Measurements from ENCODE around the gene VPS18. TPM values are rescaled to one million over a fixed set of nuclear protein-coding genes. Genes with fewer than 3 reads are reported as not detected.
A peak's percentile ranks its signal among the peaks of the same experiment; 100 is the strongest.

Gene VPS18, protein sequence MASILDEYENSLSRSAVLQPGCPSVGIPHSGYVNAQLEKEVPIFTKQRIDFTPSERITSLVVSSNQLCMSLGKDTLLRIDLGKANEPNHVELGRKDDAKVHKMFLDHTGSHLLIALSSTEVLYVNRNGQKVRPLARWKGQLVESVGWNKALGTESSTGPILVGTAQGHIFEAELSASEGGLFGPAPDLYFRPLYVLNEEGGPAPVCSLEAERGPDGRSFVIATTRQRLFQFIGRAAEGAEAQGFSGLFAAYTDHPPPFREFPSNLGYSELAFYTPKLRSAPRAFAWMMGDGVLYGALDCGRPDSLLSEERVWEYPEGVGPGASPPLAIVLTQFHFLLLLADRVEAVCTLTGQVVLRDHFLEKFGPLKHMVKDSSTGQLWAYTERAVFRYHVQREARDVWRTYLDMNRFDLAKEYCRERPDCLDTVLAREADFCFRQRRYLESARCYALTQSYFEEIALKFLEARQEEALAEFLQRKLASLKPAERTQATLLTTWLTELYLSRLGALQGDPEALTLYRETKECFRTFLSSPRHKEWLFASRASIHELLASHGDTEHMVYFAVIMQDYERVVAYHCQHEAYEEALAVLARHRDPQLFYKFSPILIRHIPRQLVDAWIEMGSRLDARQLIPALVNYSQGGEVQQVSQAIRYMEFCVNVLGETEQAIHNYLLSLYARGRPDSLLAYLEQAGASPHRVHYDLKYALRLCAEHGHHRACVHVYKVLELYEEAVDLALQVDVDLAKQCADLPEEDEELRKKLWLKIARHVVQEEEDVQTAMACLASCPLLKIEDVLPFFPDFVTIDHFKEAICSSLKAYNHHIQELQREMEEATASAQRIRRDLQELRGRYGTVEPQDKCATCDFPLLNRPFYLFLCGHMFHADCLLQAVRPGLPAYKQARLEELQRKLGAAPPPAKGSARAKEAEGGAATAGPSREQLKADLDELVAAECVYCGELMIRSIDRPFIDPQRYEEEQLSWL
- 10 to 100 TPM; 19.0 to 31.5 TPM for total RNA-seq
- 10 to 100 TPM; 16.1 to 23.3 TPM for polyA plus RNA-seq
- long read RNA-seq, donor 1, partial matches to known transcripts = 5 of 5 reads
- long read RNA-seq, donor 1, other reads (novel, unspliced or antisense) = 0 of 5 reads
- long read RNA-seq, donor 2 = 0 reads
- long read RNA-seq, donor 3, partial matches to known transcripts = 0 of 1 reads
- long read RNA-seq, donor 3, other reads (novel, unspliced or antisense) = 0 of 1 reads
- long read RNA-seq, donor 4, partial matches to known transcripts = 0 of 1 reads
- long read RNA-seq, donor 4, other reads (novel, unspliced or antisense) = 0 of 1 reads
- long read RNA-seq, donor 5, partial matches to known transcripts = 0 of 1 reads
- long read RNA-seq, donor 5, other reads (novel, unspliced or antisense) = 0 of 1 reads

- 4% methylated on average over 55 of the region's 55 CpGs for WGBS, 2 donors
- Histone ChIP-seq H3K27ac (ENCODE audit: low read depth in 1 of 2, low read length in 1 of 2) (peak within 1 kb of the TSS; percentile 84 to 95), H3K9me3 (ENCODE audit: control insufficient read depth in 4 of 4, insufficient read depth in 3 of 4, low read length in 3 of 4) (no peaks in the 10 kb centered on the region), H3K27me3 (ENCODE audit: control insufficient read depth in 3 of 3, insufficient read depth in 3 of 3, low read length in 2 of 3) (no peaks in the 10 kb centered on the region), H3K4me1 (ENCODE audit: control insufficient read depth in 5 of 5, insufficient read depth in 5 of 5, low read length in 5 of 5) (peaks cover 0 to 17% (median 6%) of the 10 kb centered on the region in 5 donors), H3K4me3 (peak within 1 kb of the TSS; percentile 89), H3K9ac (ENCODE audit: insufficient read depth in 1 of 2, low read length in 2 of 2) (peak within 1 kb of the TSS; percentile 65 to 89), H3K36me3 (ENCODE audit: control insufficient read depth in 4 of 4, insufficient read depth in 4 of 4, low read length in 4 of 4) (peaks cover 0 to 13% (median 8%) of the 10 kb centered on the region in 4 donors)
- DNase-seq = peak; percentile 98 to 99 (median 99)
- ATAC-seq (ENCODE audit: insufficient read depth, low FRiP score) = peak; percentile 98
- TF ChIP-seq CTCF (IDR thresholded peaks at IDR 0.05; ENCODE audit: control extremely low read depth, extremely low read depth) = peak; percentile 97
Observed at GRCh38 chr15:40893733-40894680, at the start of gene VPS18. Gene VPS18 (plus strand): TSS chr15:40894450. CDS start chr15:40894769, 319 bp downstream.

DNA sequence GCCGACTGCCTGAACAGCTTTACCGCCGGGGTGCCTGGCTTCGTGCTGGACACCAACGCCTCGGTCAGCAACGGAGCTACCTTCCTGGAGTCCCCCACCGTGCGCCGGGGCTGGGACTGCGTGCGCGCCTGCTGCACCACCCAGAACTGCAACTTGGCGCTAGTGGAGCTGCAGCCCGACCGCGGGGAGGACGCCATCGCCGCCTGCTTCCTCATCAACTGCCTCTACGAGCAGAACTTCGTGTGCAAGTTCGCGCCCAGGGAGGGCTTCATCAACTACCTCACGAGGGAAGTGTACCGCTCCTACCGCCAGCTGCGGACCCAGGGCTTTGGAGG, 49.6 kb upstream of the VPS18 start:
- Histone ChIP-seq H3K4me1 (ENCODE audit: control insufficient read depth in 5 of 5, insufficient read depth in 5 of 5, low read length in 5 of 5) (peaks cover 0 to 28% (median 5%) of the 10 kb centered on the region in 5 donors), H3K4me3 (peak overlapping the region; percentile 43), H3K9me3 (ENCODE audit: control insufficient read depth in 4 of 4, insufficient read depth in 3 of 4, low read length in 3 of 4) (no peaks in the 10 kb centered on the region), H3K36me3 (ENCODE audit: control insufficient read depth in 4 of 4, insufficient read depth in 4 of 4, low read length in 4 of 4) (no peaks in the 10 kb centered on the region), H3K27me3 (ENCODE audit: control insufficient read depth in 3 of 3, insufficient read depth in 3 of 3, low read length in 2 of 3) (peaks cover 0 to 8% (median 5%) of the 10 kb centered on the region in 3 donors), H3K27ac (ENCODE audit: low read depth in 1 of 2, low read length in 1 of 2) (peak overlapping the region in 1 of 2 donors; percentile 89), H3K9ac (ENCODE audit: insufficient read depth in 1 of 2, low read length in 2 of 2) (no peak overlapping the region)
- WGBS, 2 donors = 1 to 2% methylated on average over 25 to 28 of the region's 28 CpGs
- DNase-seq = peak; percentile 31 to 52 (median 43)
- TF ChIP-seq CTCF (IDR thresholded peaks at IDR 0.05; ENCODE audit: control extremely low read depth, extremely low read depth) = no peak
- ATAC-seq (ENCODE audit: insufficient read depth, low FRiP score) = no peak

DNA sequence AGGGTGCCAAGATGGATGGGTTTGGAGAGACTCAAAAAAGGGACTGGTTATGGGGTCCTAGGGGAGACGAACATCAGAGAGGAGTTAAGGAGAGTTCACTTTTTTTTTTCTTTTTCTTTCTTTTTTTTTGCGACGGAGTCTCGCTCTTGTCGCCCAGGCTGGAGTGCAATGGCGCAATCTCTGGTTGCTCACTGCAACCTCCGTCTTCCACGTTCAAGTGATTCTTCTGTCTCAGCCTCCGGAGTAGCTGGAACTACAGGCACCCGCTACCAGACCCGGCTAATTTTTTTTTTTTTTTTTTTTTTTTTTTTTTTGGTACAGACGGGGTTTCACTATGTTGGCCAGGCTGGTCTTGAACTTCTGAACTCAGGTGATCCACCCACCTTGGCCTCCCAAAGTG, 49.2 kb upstream of the VPS18 start:
- no peak for ATAC-seq (ENCODE audit: insufficient read depth, low FRiP score)
- H3K27me3 ChIP-seq (ENCODE audit: control insufficient read depth in 3 of 3, insufficient read depth in 3 of 3, low read length in 2 of 3) = peaks cover 0 to 8% (median 5%) of the 10 kb centered on the region in 3 donors
- no peaks in the 10 kb centered on the region for H3K9me3 ChIP-seq (ENCODE audit: control insufficient read depth in 4 of 4, insufficient read depth in 3 of 4, low read length in 3 of 4)
- peak overlapping the region in 1 of 2 donors; percentile 89 for H3K27ac ChIP-seq (ENCODE audit: low read depth in 1 of 2, low read length in 1 of 2)
- H3K4me1 ChIP-seq (ENCODE audit: control insufficient read depth in 5 of 5, insufficient read depth in 5 of 5, low read length in 5 of 5) = peaks cover 0 to 28% (median 5%) of the 10 kb centered on the region in 5 donors
- 13 to 26% methylated on average over 12 of the region's 12 CpGs for WGBS, 2 donors
- peak overlapping the region; percentile 43 for H3K4me3 ChIP-seq
- no peak overlapping the region for H3K9ac ChIP-seq (ENCODE audit: insufficient read depth in 1 of 2, low read length in 2 of 2)
- no peak for DNase-seq
- TF ChIP-seq CTCF (IDR thresholded peaks at IDR 0.05; ENCODE audit: control extremely low read depth, extremely low read depth) = no peak
- no peaks in the 10 kb centered on the region for H3K36me3 ChIP-seq (ENCODE audit: control insufficient read depth in 4 of 4, insufficient read depth in 4 of 4, low read length in 4 of 4)

Data from lung (tissue), 16 donors.